Spinal cord (tissue), 10 donors: ENCODE measurements around the gene RREB1. TPM values are rescaled to one million over a fixed set of nuclear protein-coding genes. Genes with fewer than 3 reads are reported as not detected.

ENCODE experiments used
- DNase-seq, 6 donors: peaks; one replicate each; pipeline versions ENCODE4 v3.0.0 to v3.0.0-alpha.2; 2013 to 2015; ENCODE audit warnings: low spot score in 6 of 6, low read depth in 4 of 6
- H3K27ac ChIP-seq: one replicate; pipeline ENCODE4 v1.5.1; 2013; ENCODE audit warnings: low read depth, low read length, control low read depth
- H3K27me3 ChIP-seq: one replicate; pipeline ENCODE4 v1.6.1; 2013; ENCODE audit warnings: low read length; ENCODE audit not compliant: control insufficient read depth, insufficient read depth
- H3K36me3 ChIP-seq: one replicate; pipeline ENCODE4 v1.6.1; 2013; ENCODE audit warnings: low read length; ENCODE audit not compliant: control insufficient read depth, insufficient read depth
- H3K4me1 ChIP-seq: one replicate; pipeline ENCODE4 v1.6.1; 2013; ENCODE audit warnings: low read length; ENCODE audit not compliant: control insufficient read depth, insufficient read depth
- H3K4me3 ChIP-seq: one replicate; pipeline ENCODE4 v1.5.1; 2013; ENCODE audit warnings: low read depth, low read length, control low read depth
- H3K9me3 ChIP-seq: one replicate; pipeline ENCODE4 v1.6.1; 2013; ENCODE audit warnings: low read length; ENCODE audit not compliant: control insufficient read depth, insufficient read depth
- WGBS: methylation state at CpG from one replicate; pipeline ENCODE4 v1.1.5; 2013; ENCODE audit warnings: missing lambda C conversion rate; ENCODE audit not compliant: insufficient coverage; 5-methylcytosine and 5-hydroxymethylcytosine counted together
- polyA plus RNA-seq, 2 donors: library from polyadenylated mRNA; unstranded; fragments of 120-200 nt; gene quantifications; one replicate each; pipeline ENCODE4 v1.2.1, GENCODE V29; 2013; ENCODE audit not compliant: insufficient read length in 2 of 2
- total RNA-seq, 2 donors: library from RNA; depleted of rRNA in 1 of 2; stranded (reverse); fragments of 120-200 nt in 1 of 2; fragments of >200 nt in 1 of 2; gene quantifications; one replicate each; pipeline versions ENCODE4 v1.2.3 to v1.2.4, GENCODE V29; 2013 to 2014
- donor health status: healthy.

The RREB1 gene
- total and polyA plus RNA-seq, 4 donors = 7.2 to 16.4 (median 10.3) TPM

- Histone ChIP-seq H3K36me3 (no peaks in the 10 kb centered on the region), H3K9me3 (no peaks in the 10 kb centered on the region), H3K27me3 (no peaks in the 10 kb centered on the region), H3K27ac (no peak overlapping the region), H3K4me1 (no peaks in the 10 kb centered on the region), H3K4me3 (no peak overlapping the region)
- DNase-seq = no peak
- 100% methylated on average over 2 of the region's 2 CpGs for WGBS
Measured at GRCh38 chr6:7098993-7099392, 8.8 kb upstream of the RREB1 start.

GRCh38 chr6:7100072-7100752 lies 7.5 kb upstream of the RREB1 start:
- Histone ChIP-seq H3K27ac (no peak overlapping the region), H3K27me3 (no peaks in the 10 kb centered on the region), H3K36me3 (no peaks in the 10 kb centered on the region), H3K4me3 (no peak overlapping the region), H3K9me3 (no peaks in the 10 kb centered on the region), H3K4me1 (no peaks in the 10 kb centered on the region)
- WGBS = 43% methylated on average over 1 of the region's 3 CpGs
- no peak for DNase-seq

- no peak for DNase-seq
- no peak overlapping the region for H3K4me3 ChIP-seq
- no peak overlapping the region for H3K27ac ChIP-seq
- H3K4me1 ChIP-seq = no peaks in the 10 kb centered on the region
- H3K27me3 ChIP-seq = no peaks in the 10 kb centered on the region
- WGBS = 77% methylated on average over 10 of the region's 10 CpGs
- no peaks in the 10 kb centered on the region for H3K9me3 ChIP-seq
- no peaks in the 10 kb centered on the region for H3K36me3 ChIP-seq
Measured at GRCh38 chr6:7100753-7101081, 7.0 kb upstream of the RREB1 start.

DNA sequence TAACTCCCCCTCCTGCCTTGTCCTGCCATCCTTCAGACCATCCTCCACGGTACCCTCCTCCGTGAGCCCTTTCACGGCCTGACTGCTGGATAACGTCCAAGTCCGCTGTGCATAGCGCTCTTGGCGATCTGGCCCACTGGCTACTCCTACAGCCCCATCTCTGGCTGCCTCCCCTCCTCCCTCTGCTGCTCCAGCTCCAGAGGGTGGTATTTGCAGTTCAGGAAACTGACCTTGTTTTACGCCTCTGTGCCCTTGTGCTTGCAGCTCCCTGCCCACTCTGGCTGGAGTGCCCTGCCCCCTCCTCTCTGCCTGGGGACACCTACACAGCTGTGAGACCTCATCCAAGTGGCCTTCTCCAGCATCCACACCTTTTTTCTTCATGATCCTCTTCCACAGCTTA lies 6.5 kb upstream of the RREB1 start:
- Histone ChIP-seq H3K27me3 (no peaks in the 10 kb centered on the region), H3K27ac (no peak overlapping the region), H3K9me3 (no peaks in the 10 kb centered on the region), H3K4me3 (no peak overlapping the region), H3K36me3 (no peaks in the 10 kb centered on the region), H3K4me1 (no peaks in the 10 kb centered on the region)
- DNase-seq = no peak
- WGBS = 57% methylated on average over 8 of the region's 8 CpGs

DNA sequence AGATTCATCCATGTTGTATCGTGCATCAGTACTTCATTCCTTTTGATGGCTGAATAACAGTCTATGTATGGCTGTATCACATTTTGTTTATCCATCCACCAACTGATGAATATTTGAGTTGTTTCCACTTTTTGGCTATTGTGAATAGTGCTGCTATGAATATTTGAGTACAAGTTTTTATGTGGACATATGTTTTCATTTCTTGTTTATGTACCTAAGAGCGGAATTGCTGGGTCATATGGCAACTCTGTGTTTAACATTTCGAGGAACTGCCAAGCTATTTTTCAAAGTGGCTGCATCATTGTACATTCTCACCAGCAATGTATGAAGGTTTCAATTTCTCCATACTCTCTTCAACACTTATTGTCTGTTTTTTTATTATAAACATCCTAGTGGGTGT lies 3.0 kb upstream of the RREB1 start:
- Histone ChIP-seq H3K36me3 (no peaks in the 10 kb centered on the region), H3K4me1 (peaks cover 26% of the 10 kb centered on the region), H3K4me3 (no peak overlapping the region), H3K27ac (no peak overlapping the region), H3K9me3 (no peaks in the 10 kb centered on the region), H3K27me3 (peaks cover 22% of the 10 kb centered on the region)
- DNase-seq = no peak
- WGBS = 80% methylated on average over 1 of the region's 3 CpGs

DNA sequence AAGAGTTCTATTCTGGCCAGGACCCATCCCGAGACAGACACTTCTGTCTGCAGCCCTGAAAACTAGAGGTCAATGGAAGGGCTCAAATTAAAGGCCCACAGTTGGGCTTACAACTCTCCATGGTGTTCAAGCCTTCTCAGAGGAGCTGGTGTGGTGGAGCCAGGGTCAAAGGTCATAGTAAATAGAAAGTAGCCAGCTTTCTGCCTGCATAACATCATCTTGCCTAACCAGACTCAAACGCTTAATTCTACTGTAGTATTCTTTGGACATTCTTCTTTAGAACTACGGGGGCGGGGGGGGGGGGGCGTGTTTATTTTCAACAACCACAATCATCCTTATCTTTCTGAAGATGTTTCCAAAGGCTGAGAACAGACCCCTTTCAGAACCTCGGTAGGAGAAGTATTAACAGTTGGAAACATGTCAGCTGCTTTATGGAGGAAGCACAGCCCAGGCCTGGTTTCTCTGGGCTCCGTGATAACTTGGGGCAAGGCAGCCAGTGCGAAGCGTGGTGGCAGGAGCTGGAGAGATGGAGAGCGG lies 1.5 kb upstream of the RREB1 start:
- Histone ChIP-seq H3K4me3 (peak overlapping the region; percentile 91), H3K36me3 (no peaks in the 10 kb centered on the region), H3K27me3 (peaks cover 32% of the 10 kb centered on the region), H3K27ac (peak overlapping the region; percentile 37), H3K4me1 (peaks cover 26% of the 10 kb centered on the region), H3K9me3 (no peaks in the 10 kb centered on the region)
- DNase-seq = no peak
- 45% methylated on average over 6 of the region's 10 CpGs for WGBS

GRCh38 chr6:7106752-7107577 lies 796 bp upstream of the RREB1 start:
- DNase-seq = no peak
- Histone ChIP-seq H3K36me3 (no peaks in the 10 kb centered on the region), H3K9me3 (no peaks in the 10 kb centered on the region), H3K27ac (peak overlapping the region; percentile 37), H3K4me3 (peak overlapping the region; percentile 91), H3K4me1 (peaks cover 26% of the 10 kb centered on the region), H3K27me3 (peaks cover 33% of the 10 kb centered on the region)
- 8% methylated on average over 37 of the region's 66 CpGs for WGBS

DNA sequence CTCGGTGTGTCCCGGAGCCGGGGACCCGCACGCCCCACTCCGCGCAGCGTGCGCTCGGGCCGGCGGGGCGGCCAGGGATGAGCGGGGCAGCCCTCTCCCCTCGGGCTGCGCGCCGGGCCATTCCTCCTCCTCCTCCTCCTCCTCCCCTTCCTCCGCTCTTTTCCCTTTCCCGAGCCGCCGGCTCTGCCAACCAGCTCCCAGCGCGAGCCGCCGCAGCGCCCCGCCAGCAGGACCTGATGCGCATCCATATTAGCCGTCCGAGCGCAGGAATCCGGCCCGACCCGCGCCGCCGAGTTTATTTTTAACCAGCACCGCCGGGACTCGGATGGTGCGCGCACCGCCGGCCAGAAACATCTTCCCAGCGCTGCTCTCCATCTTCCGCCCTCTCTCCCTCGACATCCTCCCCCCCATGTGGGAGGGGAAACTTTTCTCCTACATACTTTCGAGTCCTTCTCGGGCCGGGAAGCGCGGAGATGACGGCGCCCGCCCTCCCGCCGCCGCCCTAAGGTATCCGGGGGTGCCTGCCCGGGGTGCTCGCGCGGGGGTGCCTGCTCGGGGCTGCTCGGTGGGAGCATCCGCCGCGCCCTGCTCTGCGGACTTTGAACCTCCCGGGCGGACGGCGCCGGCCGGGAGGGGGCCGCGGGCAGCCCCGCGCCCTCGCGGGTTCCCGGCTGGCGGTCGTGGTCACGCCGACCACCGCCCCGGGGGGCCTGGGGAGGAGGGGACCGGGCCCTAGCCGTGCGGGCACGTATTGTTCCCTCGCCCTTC lies 619 bp downstream of the RREB1 start:
- no peaks in the 10 kb centered on the region for H3K36me3 ChIP-seq
- no peaks in the 10 kb centered on the region for H3K9me3 ChIP-seq
- 0% methylated on average over 87 of the region's 94 CpGs for WGBS
- DNase-seq = peak in 2 of 6 donors; percentile 65 to 67
- peak overlapping the region; percentile 91 for H3K4me3 ChIP-seq
- peak overlapping the region; percentile 83 for H3K27ac ChIP-seq
- H3K4me1 ChIP-seq = peaks cover 31% of the 10 kb centered on the region
- H3K27me3 ChIP-seq = peaks cover 43% of the 10 kb centered on the region

- Histone ChIP-seq H3K4me1 (peaks cover 34% of the 10 kb centered on the region), H3K27ac (peak overlapping the region; percentile 47), H3K9me3 (no peaks in the 10 kb centered on the region), H3K27me3 (peaks cover 45% of the 10 kb centered on the region), H3K36me3 (no peaks in the 10 kb centered on the region), H3K4me3 (peak overlapping the region; percentile 91)
- DNase-seq = peak in 2 of 6 donors; percentile 68 to 74
- 0% methylated on average over 51 of the region's 86 CpGs for WGBS
Measured at GRCh38 chr6:7108964-7109836, 1.4 kb downstream of the RREB1 start.
